ENCODE results near the gene PDE8B.

Gene PDE8B

DNA sequence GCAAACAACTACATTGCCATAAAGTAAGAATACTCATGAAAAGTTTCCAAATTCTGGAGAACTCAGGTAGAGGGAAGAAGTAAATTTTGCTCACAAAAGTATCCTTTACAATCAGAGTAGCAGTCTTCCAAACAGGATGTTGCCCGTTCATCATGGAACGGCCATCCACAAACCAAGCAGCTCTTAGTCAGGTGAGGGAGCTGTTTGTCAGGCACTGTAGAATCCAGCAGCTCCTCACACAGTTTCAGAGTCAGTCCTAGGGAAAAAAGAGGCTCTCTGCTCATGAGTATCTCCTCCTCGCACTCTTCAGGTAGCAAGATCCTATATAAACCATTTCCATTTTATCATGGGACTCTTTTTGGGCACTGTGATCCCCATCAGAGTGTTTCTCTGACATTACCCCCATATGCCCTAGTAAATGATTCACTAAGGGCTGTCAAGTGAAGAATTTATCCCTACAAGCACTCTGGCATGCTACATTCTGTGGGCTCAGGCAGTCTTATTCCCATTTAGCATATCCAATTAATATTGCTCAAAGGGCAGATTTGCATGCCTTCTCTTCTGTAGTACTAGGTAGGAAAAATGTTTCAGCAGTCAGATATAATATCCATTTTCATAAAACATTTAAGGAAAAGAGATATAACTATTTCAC, 183.7 kb downstream of the PDE8B start:
- no peak for DNase-seq (ENCODE audit: low read depth in 4 of 4, low spot score in 1 of 4)

DNA sequence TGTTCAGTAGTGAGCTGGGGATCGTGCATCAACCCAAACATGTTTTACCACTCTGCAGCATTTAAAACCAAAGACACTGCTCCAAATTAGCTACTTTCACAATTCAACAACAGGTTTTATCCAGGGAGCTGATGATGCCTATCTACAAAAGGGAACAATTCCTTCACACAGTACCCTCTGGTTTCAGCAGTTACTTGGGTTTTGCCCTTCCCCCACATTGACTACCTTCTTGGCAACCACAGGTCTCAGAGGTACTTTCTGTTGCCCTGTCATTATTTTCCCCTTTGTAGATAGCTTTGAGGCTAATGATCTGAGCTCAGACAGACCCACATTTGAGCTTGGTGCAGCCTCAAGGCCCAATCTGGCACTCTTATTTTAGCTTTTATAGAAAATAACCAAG, 185.5 kb downstream of the PDE8B start:
- no peak for DNase-seq (ENCODE audit: low read depth in 4 of 4, low spot score in 1 of 4)

DNA sequence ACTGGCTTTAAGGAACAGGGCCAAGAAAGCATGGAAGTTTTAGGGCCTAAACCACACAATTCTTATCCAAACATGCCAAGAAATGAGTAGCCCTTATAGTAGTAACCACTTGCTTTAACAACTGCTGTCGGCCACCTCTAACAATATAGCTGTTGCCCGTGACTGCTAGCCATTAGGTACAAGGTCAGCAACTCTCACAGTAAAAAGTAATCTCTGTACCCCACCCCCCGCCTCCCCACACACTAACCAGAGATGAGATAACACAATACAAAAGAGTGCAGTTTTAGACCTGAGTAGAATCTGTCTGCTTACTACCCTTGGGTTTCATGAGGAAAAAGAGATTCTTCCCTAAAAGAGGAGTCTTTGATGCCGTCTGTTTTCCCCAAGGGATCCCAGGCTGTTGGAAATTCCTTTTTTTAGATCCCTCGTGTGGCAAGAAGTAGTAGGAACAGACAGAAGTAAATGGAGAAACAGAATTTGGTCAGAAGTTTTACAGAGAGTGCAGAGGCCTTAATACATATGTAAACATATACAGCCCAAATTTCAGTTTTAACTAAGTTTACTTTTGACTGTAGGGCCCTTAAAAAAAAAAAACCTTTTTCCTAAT, 187.3 kb downstream of the PDE8B start:
- DNase-seq (ENCODE audit: low read depth in 4 of 4, low spot score in 1 of 4): no peak

DNA sequence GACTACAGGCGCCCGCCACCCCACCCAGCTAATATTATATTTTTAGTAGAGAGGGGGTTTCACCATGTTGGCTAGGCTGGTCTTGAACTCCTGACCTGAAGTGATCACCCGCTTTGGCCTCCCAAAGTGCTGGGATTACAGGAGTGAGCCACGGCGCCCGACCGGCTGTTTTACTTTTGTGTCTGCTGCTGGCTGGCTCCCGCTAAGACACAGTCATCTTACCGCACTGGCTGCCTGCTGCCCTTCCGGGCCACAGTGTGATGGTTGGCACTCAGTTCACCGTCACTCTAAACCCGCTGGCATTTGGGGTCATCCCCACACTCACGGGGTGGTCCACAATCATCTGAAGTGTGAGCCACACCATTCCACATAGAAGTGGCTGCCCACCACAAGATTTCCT, 188.0 kb downstream of the PDE8B start:
- no peak for DNase-seq (ENCODE audit: low read depth in 4 of 4, low spot score in 1 of 4)

DNA sequence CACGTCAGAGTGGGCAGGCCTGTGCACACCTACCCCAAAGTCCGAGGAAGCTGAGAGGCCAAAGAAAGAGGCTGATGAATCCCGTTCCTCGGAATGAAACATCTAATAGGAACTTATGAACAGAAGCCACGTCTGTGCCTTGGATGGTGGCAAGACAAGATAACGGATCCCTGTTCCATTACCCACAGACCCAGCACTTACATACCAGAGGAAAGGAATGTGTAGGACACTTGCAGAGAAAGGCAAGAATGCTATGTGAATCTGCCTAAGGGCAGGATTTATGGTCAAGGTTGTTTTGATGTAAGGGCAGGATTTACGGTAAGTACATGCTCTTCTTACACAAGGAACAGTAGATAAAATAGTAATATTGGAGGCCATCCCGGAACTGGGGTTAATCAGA, 188.4 kb downstream of the PDE8B start:
- DNase-seq (ENCODE audit: low read depth in 4 of 4, low spot score in 1 of 4): no peak

- DNase-seq (ENCODE audit: low read depth in 4 of 4, low spot score in 1 of 4): no peak
Measured at GRCh38 chr5:77400645-77401044, 190.2 kb downstream of the PDE8B start.

DNA sequence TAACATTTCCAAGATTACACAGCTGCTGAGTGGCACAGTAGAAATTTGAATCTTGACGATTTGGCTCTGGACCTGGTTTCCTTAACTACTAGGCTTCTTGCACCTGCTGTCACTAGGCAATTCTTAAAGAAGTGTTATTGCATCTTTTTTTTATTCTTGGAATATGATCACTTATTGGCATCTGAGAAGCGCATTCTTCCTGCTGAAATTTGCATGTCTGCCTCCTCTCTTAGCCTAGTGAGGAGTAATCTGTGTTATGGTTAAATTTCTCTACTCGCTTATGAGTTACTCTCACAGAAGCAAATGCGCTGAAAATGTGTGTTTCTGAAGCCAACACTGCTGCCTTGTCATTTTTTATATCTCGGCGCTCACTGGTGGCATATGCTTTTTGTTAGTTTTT, 192.3 kb downstream of the PDE8B start:
- no peak for DNase-seq (ENCODE audit: low read depth in 4 of 4, low spot score in 1 of 4)

DNA sequence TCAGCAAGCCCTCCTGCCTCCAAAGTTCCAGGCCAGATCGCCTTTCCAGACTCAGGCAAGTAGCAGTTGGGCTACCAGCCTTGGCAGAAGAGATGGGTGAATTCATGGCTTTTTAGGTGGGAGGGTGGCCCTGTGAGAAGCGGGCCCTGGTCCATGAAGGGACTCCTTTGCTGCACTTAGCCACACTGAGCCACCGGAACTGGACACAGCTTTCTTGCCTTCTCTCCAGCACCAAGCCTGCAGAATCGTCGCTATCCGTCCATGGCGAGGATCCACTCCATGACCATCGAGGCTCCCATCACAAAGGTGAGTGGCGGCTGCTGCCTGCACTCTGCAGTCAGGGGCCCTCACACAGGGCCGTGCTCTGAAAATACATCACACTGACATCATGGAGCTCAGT, 196.7 kb downstream of the PDE8B start:
- DNase-seq (ENCODE audit: low read depth in 4 of 4, low spot score in 1 of 4): no peak

- DNase-seq (ENCODE audit: low read depth in 4 of 4, low spot score in 1 of 4): no peak
Measured at GRCh38 chr5:77409870-77410621, 199.6 kb downstream of the PDE8B start.

DNA sequence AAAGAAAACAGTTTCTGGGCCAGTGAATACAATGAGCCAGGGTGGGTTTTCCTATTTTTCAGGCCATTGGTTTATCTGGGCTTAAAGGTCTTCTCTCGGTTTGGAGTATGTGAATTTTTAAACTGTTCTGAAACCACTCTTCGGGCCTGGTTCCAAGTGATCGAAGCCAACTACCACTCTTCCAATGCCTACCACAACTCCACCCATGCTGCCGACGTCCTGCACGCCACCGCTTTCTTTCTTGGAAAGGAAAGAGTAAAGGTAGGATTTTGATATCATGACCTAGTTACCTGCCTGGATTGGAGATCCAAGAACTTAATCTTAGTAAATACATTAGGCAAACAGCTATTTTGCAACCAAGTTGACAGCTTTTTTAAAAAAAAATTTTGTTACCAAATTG, 202.6 kb downstream of the PDE8B start:
- DNase-seq (ENCODE audit: low read depth in 4 of 4, low spot score in 1 of 4): no peak

DNA sequence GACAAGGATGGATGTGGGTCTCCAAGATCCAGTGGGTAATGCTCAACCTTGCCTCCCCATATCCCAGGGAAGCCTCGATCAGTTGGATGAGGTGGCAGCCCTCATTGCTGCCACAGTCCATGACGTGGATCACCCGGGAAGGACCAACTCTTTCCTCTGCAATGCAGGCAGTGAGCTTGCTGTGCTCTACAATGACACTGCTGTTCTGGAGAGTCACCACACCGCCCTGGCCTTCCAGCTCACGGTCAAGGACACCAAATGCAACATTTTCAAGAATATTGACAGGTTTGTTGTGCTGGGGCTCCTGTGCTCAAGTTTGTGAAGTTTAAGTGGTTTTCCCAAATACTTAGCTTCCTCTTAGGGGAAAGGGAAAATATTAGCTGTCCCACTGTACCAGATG, 207.7 kb downstream of the PDE8B start:
- no peak for DNase-seq (ENCODE audit: low read depth in 4 of 4, low spot score in 1 of 4)

- DNase-seq (ENCODE audit: low read depth in 4 of 4, low spot score in 1 of 4): no peak
Measured at GRCh38 chr5:77418601-77419581, 208.4 kb downstream of the PDE8B start.

GRCh38 chr5:77419644-77420582, 209.4 kb downstream of the PDE8B start:
- no peak for DNase-seq (ENCODE audit: low read depth in 4 of 4, low spot score in 1 of 4)

- no peak for DNase-seq (ENCODE audit: low read depth in 4 of 4, low spot score in 1 of 4)
Measured at GRCh38 chr5:77420940-77421339, 210.5 kb downstream of the PDE8B start.

- DNase-seq (ENCODE audit: low read depth in 4 of 4, low spot score in 1 of 4): no peak
Measured at GRCh38 chr5:77423022-77423750, 212.7 kb downstream of the PDE8B start.

DNA sequence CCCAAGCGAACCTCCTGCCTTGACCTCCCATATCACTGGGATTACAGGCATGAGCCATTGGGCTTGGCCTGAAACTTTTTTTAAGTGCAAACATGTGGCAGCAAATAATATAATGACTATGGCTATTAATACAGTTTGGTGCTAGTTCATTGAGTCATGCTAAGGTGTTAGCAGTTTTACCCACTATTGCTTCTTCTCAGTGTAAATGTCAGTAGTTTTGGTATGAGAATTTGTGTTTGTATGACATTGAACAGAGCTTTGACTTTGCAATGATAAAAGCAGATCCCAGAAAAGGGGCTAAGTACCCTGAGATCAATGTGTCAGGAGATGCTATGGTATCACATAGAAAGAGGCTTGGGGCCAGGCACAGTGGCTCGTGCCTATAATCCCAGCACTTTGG, 214.4 kb downstream of the PDE8B start:
- DNase-seq (ENCODE audit: low read depth in 4 of 4, low spot score in 1 of 4): no peak

- DNase-seq (ENCODE audit: low read depth in 4 of 4, low spot score in 1 of 4): no peak
Measured at GRCh38 chr5:77425420-77425819, 214.9 kb downstream of the PDE8B start.

DNA sequence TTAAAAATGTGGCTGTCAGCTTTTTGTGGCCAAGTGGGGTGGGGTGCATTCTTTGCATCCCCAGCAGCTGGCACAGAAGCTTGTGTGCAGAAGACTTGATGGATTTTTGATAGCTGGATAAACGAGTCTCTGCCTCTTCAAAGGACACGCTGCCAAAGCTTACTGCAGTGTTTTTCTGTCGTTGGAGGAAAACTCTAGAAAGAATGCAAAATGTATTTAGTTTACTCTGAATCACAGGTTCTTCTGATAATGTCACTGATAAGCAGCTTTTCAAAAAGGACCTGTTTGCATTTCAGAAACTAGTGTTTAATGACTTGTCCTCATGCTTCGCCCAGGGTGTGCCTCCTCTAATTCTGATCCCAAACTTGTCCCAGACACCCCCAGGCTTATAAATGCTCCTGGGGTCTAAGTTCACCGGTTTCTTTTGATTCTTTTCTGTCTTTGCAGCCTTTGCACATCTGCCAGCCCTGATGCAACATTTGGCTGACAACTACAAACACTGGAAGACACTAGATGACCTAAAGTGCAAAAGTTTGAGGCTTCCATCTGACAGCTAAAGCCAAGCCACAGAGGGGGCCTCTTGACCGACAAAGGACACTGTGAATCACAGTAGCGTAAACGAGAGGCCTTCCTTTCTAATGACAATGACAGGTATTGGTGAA, 215.6 kb downstream of the PDE8B start:
- DNase-seq (ENCODE audit: low read depth in 4 of 4, low spot score in 1 of 4): no peak

DNA sequence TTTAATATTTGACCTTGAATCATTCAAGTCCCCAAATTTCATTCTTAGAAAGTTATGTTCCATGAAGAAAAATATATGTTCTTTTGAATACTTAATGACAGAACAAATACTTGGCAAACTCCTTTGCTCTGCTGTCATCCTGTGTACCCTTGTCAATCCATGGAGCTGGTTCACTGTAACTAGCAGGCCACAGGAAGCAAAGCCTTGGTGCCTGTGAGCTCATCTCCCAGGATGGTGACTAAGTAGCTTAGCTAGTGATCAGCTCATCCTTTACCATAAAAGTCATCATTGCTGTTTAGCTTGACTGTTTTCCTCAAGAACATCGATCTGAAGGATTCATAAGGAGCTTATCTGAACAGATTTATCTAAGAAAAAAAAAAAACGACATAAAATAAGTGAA, 216.2 kb downstream of the PDE8B start:
- no peak for DNase-seq (ENCODE audit: low read depth in 4 of 4, low spot score in 1 of 4)
